ENCODE data around the gene FOXF1. TPM values are rescaled to one million over a fixed set of nuclear protein-coding genes. Genes with fewer than 3 reads are reported as not detected.

The FOXF1 gene
- total and polyA plus RNA-seq, 2 donors (not counting 1 experiment from before 2014, with no cell fraction given): 14.0 to 31.5 TPM

GRCh38 chr16:86511317-86512161 is 1.2 kb downstream of the FOXF1 start:
- H3K9ac ChIP-seq (ENCODE audit: insufficient read depth, low read length): peak overlapping the region; percentile 94
- peak overlapping the region; percentile 97 for H3K27ac ChIP-seq (ENCODE audit: insufficient read depth, low read length)
- peak overlapping the region; percentile 95 to 99 (median 98) for H3K4me3 ChIP-seq (replicated peaks in 1 of 4; ENCODE audit: control extremely low read depth in 1 of 4, insufficient read depth in 1 of 4, low read depth in 3 of 4, low read length in 4 of 4)
- H4K20me1 ChIP-seq (ENCODE audit: control insufficient read depth, extremely low read depth, insufficient read depth, low read length): peaks cover 5% of the 10 kb centered on the region
- peaks cover 2% of the 10 kb centered on the region for H3K4me1 ChIP-seq (ENCODE audit: control insufficient read depth, extremely low read depth, insufficient read depth, low read length)
- no peaks in the 10 kb centered on the region for H3K27me3 ChIP-seq (ENCODE audit: control insufficient read depth, insufficient read depth, low read length)
- H3K9me3 ChIP-seq (ENCODE audit: control insufficient read depth, insufficient read depth, low read depth, low read length): no peaks in the 10 kb centered on the region
- H3K4me2 ChIP-seq (ENCODE audit: extremely low read depth, insufficient read depth, low read length): peak overlapping the region; percentile 7
- no peak overlapping the region for H2AFZ ChIP-seq (ENCODE audit: low read length)
- no peak for DNase-seq (ENCODE audit: low read depth in 2 of 2)
- TF ChIP-seq EZH2 (IDR thresholded peaks at IDR 0.05; ENCODE audit: low read length, missing control alignments) (no peak), CTCF (conservative IDR thresholded peaks at IDR 0.05 in 1 of 2, IDR thresholded peaks at IDR 0.05 in 1 of 2; ENCODE audit: low read depth in 1 of 2, low read length in 2 of 2) (no peak)
- peaks cover 32% of the 10 kb centered on the region for H3K36me3 ChIP-seq (ENCODE audit: control insufficient read depth, insufficient read depth, low read length)
- H3K79me2 ChIP-seq (ENCODE audit: control insufficient read depth, insufficient read depth, low read length): peaks cover 84% of the 10 kb centered on the region

- peaks cover 84% of the 10 kb centered on the region for H3K79me2 ChIP-seq (ENCODE audit: control insufficient read depth, insufficient read depth, low read length)
- no peaks in the 10 kb centered on the region for H3K27me3 ChIP-seq (ENCODE audit: control insufficient read depth, insufficient read depth, low read length)
- TF ChIP-seq CTCF (conservative IDR thresholded peaks at IDR 0.05 in 1 of 2, IDR thresholded peaks at IDR 0.05 in 1 of 2; ENCODE audit: low read depth in 1 of 2, low read length in 2 of 2) (no peak), EZH2 (IDR thresholded peaks at IDR 0.05; ENCODE audit: low read length, missing control alignments) (no peak)
- peaks cover 5% of the 10 kb centered on the region for H4K20me1 ChIP-seq (ENCODE audit: control insufficient read depth, extremely low read depth, insufficient read depth, low read length)
- no peak overlapping the region for H2AFZ ChIP-seq (ENCODE audit: low read length)
- H3K9me3 ChIP-seq (ENCODE audit: control insufficient read depth, insufficient read depth, low read depth, low read length): no peaks in the 10 kb centered on the region
- H3K4me1 ChIP-seq (ENCODE audit: control insufficient read depth, extremely low read depth, insufficient read depth, low read length): peaks cover 11% of the 10 kb centered on the region
- H3K4me3 ChIP-seq (replicated peaks in 1 of 4; ENCODE audit: control extremely low read depth in 1 of 4, insufficient read depth in 1 of 4, low read depth in 3 of 4, low read length in 4 of 4): peak overlapping the region; percentile 95 to 99 (median 98)
- peak overlapping the region; percentile 97 for H3K27ac ChIP-seq (ENCODE audit: insufficient read depth, low read length)
- peak overlapping the region; percentile 94 for H3K9ac ChIP-seq (ENCODE audit: insufficient read depth, low read length)
- peaks cover 40% of the 10 kb centered on the region for H3K36me3 ChIP-seq (ENCODE audit: control insufficient read depth, insufficient read depth, low read length)
- H3K4me2 ChIP-seq (ENCODE audit: extremely low read depth, insufficient read depth, low read length): peak overlapping the region; percentile 13
- peak in 1 of 2 donors; percentile 45 for DNase-seq (ENCODE audit: low read depth in 2 of 2)
Observed at GRCh38 chr16:86512301-86512859, 2.1 kb downstream of the FOXF1 start.

DNA sequence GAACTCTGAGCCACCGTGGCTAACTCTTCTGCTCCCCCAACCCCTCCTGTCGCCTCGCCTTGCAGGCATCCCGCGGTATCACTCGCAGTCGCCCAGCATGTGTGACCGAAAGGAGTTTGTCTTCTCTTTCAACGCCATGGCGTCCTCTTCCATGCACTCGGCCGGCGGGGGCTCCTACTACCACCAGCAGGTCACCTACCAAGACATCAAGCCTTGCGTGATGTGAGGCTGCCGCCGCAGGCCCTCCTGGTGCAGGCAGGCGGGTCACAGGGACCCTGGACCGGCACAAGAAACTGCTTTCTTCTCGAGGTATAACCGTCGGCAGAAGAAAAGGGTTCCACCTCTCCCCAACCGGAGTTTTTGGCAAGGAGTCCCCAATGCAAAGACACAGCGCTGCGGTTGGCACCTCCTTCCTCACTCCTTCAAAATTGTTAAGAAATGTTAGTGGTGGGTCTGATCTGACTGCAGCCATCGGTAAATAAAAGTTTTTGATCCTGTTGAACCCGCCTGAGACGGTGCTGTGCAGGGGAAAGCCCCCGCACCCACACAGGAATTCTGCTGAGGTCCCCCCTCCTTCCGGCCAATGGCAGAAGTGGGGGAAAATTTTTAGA is 2.6 kb downstream of the FOXF1 start:
- H3K4me1 ChIP-seq (ENCODE audit: control insufficient read depth, extremely low read depth, insufficient read depth, low read length): peaks cover 11% of the 10 kb centered on the region
- peak overlapping the region; percentile 94 for H3K9ac ChIP-seq (ENCODE audit: insufficient read depth, low read length)
- peak overlapping the region; percentile 95 to 99 (median 98) for H3K4me3 ChIP-seq (replicated peaks in 1 of 4; ENCODE audit: control extremely low read depth in 1 of 4, insufficient read depth in 1 of 4, low read depth in 3 of 4, low read length in 4 of 4)
- no peaks in the 10 kb centered on the region for H3K9me3 ChIP-seq (ENCODE audit: control insufficient read depth, insufficient read depth, low read depth, low read length)
- H3K27ac ChIP-seq (ENCODE audit: insufficient read depth, low read length): peak overlapping the region; percentile 97
- TF ChIP-seq EZH2 (IDR thresholded peaks at IDR 0.05; ENCODE audit: low read length, missing control alignments) (no peak), CTCF (conservative IDR thresholded peaks at IDR 0.05 in 1 of 2, IDR thresholded peaks at IDR 0.05 in 1 of 2; ENCODE audit: low read depth in 1 of 2, low read length in 2 of 2) (no peak)
- no peaks in the 10 kb centered on the region for H3K27me3 ChIP-seq (ENCODE audit: control insufficient read depth, insufficient read depth, low read length)
- H3K4me2 ChIP-seq (ENCODE audit: extremely low read depth, insufficient read depth, low read length): peak overlapping the region; percentile 64
- DNase-seq (ENCODE audit: low read depth in 2 of 2): no peak
- H3K36me3 ChIP-seq (ENCODE audit: control insufficient read depth, insufficient read depth, low read length): peaks cover 41% of the 10 kb centered on the region
- no peak overlapping the region for H2AFZ ChIP-seq (ENCODE audit: low read length)
- peaks cover 5% of the 10 kb centered on the region for H4K20me1 ChIP-seq (ENCODE audit: control insufficient read depth, extremely low read depth, insufficient read depth, low read length)
- peaks cover 83% of the 10 kb centered on the region for H3K79me2 ChIP-seq (ENCODE audit: control insufficient read depth, insufficient read depth, low read length)
